Astrocyte (in vitro differentiated cells and primary cell): ENCODE measurements around the gene CTIF. TPM values are rescaled to one million over a fixed set of nuclear protein-coding genes. Genes with fewer than 3 reads are reported as not detected.

Experiments used
- DNase-seq: peaks from one replicate; pipeline ENCODE4 v3.0.0-alpha.2; 2010; ENCODE audit warnings: low read depth
- FAIRE-seq: peaks from 2 replicates; lab custom pipeline; 2011; peaks lifted over from hg19 to GRCh38; lab: Jason Lieb, UNC
- H2AFZ ChIP-seq: 2 replicates; pipeline ENCODE4 v1.6.0; 2012; ENCODE audit warnings: low read depth, low read length, inconsistent platforms
- H3K27ac ChIP-seq: 2 replicates; pipeline ENCODE4 v1.5.1; 2011; ENCODE audit warnings: low read depth, low read length, inconsistent platforms
- H3K27me3 ChIP-seq: 2 replicates; pipeline ENCODE4 v1.6.0; 2011; ENCODE audit warnings: low read length, inconsistent platforms; ENCODE audit not compliant: insufficient read depth
- H3K36me3 ChIP-seq: 2 replicates; pipeline ENCODE4 v1.5.1; 2011; ENCODE audit warnings: low read length, inconsistent platforms; ENCODE audit not compliant: insufficient read depth
- H3K4me1 ChIP-seq: 2 replicates; pipeline ENCODE4 v1.5.1; 2011; ENCODE audit warnings: low read length, inconsistent platforms; ENCODE audit not compliant: insufficient read depth
- H3K4me2 ChIP-seq: 2 replicates; pipeline ENCODE4 v1.6.0; 2012; ENCODE audit warnings: low read length, inconsistent platforms
- H3K4me3 ChIP-seq: 2 replicates; pipeline ENCODE4 v1.5.1; 2011; ENCODE audit warnings: low read depth, mild to moderate bottlenecking, low read length, inconsistent platforms; ENCODE audit not compliant: insufficient read depth
- H3K79me2 ChIP-seq: 2 replicates; pipeline ENCODE4 v1.6.0; 2012; ENCODE audit warnings: mild to moderate bottlenecking, low read length, inconsistent platforms; ENCODE audit not compliant: insufficient read depth
- H3K9ac ChIP-seq: 2 replicates; pipeline ENCODE4 v1.6.0; 2012; ENCODE audit warnings: mild to moderate bottlenecking, low read length, inconsistent platforms
- H3K9me3 ChIP-seq: 2 replicates; pipeline ENCODE4 v1.5.1; 2012; ENCODE audit warnings: low read depth, mild to moderate bottlenecking, low read length, inconsistent platforms; ENCODE audit not compliant: insufficient read depth
- H4K20me1 ChIP-seq: 2 replicates; pipeline ENCODE4 v1.6.0; 2012; ENCODE audit warnings: low read length, inconsistent platforms; ENCODE audit not compliant: insufficient read depth
- H3K27ac Mint-ChIP-seq: one replicate; pipeline ENCODE4 v1.8.0; 2021; ENCODE audit warnings: mild to moderate bottlenecking, mixed read lengths; ENCODE audit not compliant: unreplicated experiment
- H3K27me3 Mint-ChIP-seq: one replicate; pipeline ENCODE4 v1.8.0; 2021; ENCODE audit warnings: low read depth, mixed read lengths; ENCODE audit not compliant: unreplicated experiment
- H3K36me3 Mint-ChIP-seq: one replicate; pipeline ENCODE4 v1.8.0; 2021; ENCODE audit warnings: low read depth, mixed read lengths; ENCODE audit not compliant: unreplicated experiment
- H3K4me1 Mint-ChIP-seq: one replicate; pipeline ENCODE4 v1.8.0; 2021; ENCODE audit warnings: low read depth, mixed read lengths; ENCODE audit not compliant: unreplicated experiment
- H3K4me3 Mint-ChIP-seq: one replicate; pipeline ENCODE4 v1.8.0; 2021; ENCODE audit warnings: mild to moderate bottlenecking, moderate library complexity, mixed read lengths; ENCODE audit not compliant: unreplicated experiment
- H3K9me3 Mint-ChIP-seq: one replicate; pipeline ENCODE4 v1.8.0; 2021; ENCODE audit warnings: mild to moderate bottlenecking, mixed read lengths; ENCODE audit not compliant: unreplicated experiment
- CTCF ChIP-seq: IDR thresholded peaks from 2 replicates; pipeline ENCODE4 v1.5.1; 2011; ENCODE audit warnings: low read depth, mild to moderate bottlenecking, inconsistent platforms, low read length, moderate library complexity; ENCODE audit not compliant: insufficient read depth
- EZH2 ChIP-seq: IDR thresholded peaks from 2 replicates; pipeline ENCODE4 v1.6.1; 2012; ENCODE audit warnings: mild to moderate bottlenecking, low read length, inconsistent platforms; ENCODE audit not compliant: insufficient read depth
- total RNA-seq: library from RNA; stranded (reverse); gene quantifications from 2 replicates; pipeline ENCODE4 v1.2.1, GENCODE V29; 2021

The CTIF gene
- total RNA-seq, 1 donor from 2014 or later, result 101 TPM

DNA sequence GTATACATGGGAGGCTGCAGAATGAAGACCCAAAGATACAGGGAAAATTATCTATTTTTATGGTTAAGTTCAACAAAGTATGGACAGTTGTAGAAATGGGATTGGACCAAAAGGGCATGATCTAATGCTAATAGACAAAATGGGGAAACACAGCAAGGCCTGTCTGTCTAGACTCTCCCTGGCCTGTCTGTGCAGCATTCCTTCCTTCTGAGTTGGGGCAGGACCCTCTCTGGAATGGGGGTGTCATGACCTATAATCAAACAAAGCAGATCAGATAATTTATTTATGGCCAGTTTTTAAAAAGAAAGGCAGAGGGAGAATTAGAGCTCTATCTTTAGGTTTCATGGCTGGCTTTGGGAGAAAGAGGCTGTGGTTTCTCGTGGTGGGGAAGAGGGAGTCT is 104.4 kb downstream of the CTIF start:
- H3K27ac ChIP-seq, result peak overlapping the region; percentile 31
- TF ChIP-seq EZH2 (no peak), CTCF (no peak)
- H3K4me3 Mint-ChIP-seq, result peak overlapping the region; percentile 40
- peaks cover 35% of the 10 kb centered on the region for H4K20me1 ChIP-seq
- H3K4me2 ChIP-seq, result no peak overlapping the region
- H3K4me1 Mint-ChIP-seq, result peaks cover 55% of the 10 kb centered on the region
- peaks cover 60% of the 10 kb centered on the region for H3K36me3 Mint-ChIP-seq
- H3K79me2 ChIP-seq, result peaks cover 30% of the 10 kb centered on the region
- H3K9ac ChIP-seq, result no peak overlapping the region
- peaks cover 28% of the 10 kb centered on the region for H3K4me1 ChIP-seq
- H2AFZ ChIP-seq, result no peak overlapping the region
- H3K27me3 Mint-ChIP-seq, result no peaks in the 10 kb centered on the region
- FAIRE-seq (no peak), DNase-seq (peak; percentile 20)
- no peaks in the 10 kb centered on the region for H3K27me3 ChIP-seq
- H3K4me3 ChIP-seq, result no peak overlapping the region
- peak overlapping the region; percentile 97 for H3K27ac Mint-ChIP-seq
- H3K9me3 ChIP-seq, result no peaks in the 10 kb centered on the region
- no peaks in the 10 kb centered on the region for H3K36me3 ChIP-seq
- H3K9me3 Mint-ChIP-seq, result peaks cover 8% of the 10 kb centered on the region

GRCh38 chr18:48644029-48644428 is 105.2 kb downstream of the CTIF start:
- H3K4me2 ChIP-seq, result no peak overlapping the region
- no peaks in the 10 kb centered on the region for H3K9me3 ChIP-seq
- H3K4me1 ChIP-seq, result peaks cover 28% of the 10 kb centered on the region
- Mint-ChIP-seq H3K4me1 (peaks cover 55% of the 10 kb centered on the region), H3K4me3 (no peak overlapping the region), H3K27ac (peak overlapping the region; percentile 97), H3K9me3 (peaks cover 8% of the 10 kb centered on the region), H3K36me3 (peaks cover 57% of the 10 kb centered on the region), H3K27me3 (no peaks in the 10 kb centered on the region)
- no peak overlapping the region for H3K4me3 ChIP-seq
- H2AFZ ChIP-seq, result no peak overlapping the region
- peaks cover 28% of the 10 kb centered on the region for H4K20me1 ChIP-seq
- no peak overlapping the region for H3K9ac ChIP-seq
- FAIRE-seq (no peak), DNase-seq (no peak)
- H3K36me3 ChIP-seq, result no peaks in the 10 kb centered on the region
- no peak overlapping the region for H3K27ac ChIP-seq
- TF ChIP-seq EZH2, result no peak
- no peak for TF ChIP-seq CTCF
- no peaks in the 10 kb centered on the region for H3K27me3 ChIP-seq
- H3K79me2 ChIP-seq, result peaks cover 27% of the 10 kb centered on the region

GRCh38 chr18:48645427-48646002 is 106.7 kb downstream of the CTIF start:
- no peaks in the 10 kb centered on the region for H3K27me3 Mint-ChIP-seq
- TF ChIP-seq CTCF, result no peak
- TF ChIP-seq EZH2, result no peak
- H3K4me1 ChIP-seq, result peaks cover 23% of the 10 kb centered on the region
- no peak overlapping the region for H3K27ac Mint-ChIP-seq
- H3K9me3 ChIP-seq, result no peaks in the 10 kb centered on the region
- no peak for FAIRE-seq
- H3K4me2 ChIP-seq, result peak overlapping the region; percentile 45
- peaks cover 14% of the 10 kb centered on the region for H4K20me1 ChIP-seq
- no peaks in the 10 kb centered on the region for H3K36me3 ChIP-seq
- H3K4me3 Mint-ChIP-seq, result no peak overlapping the region
- no peak for DNase-seq
- H2AFZ ChIP-seq, result no peak overlapping the region
- peak overlapping the region; percentile 20 for H3K27ac ChIP-seq
- H3K36me3 Mint-ChIP-seq, result peaks cover 58% of the 10 kb centered on the region
- peaks cover 23% of the 10 kb centered on the region for H3K79me2 ChIP-seq
- H3K27me3 ChIP-seq, result no peaks in the 10 kb centered on the region
- H3K4me3 ChIP-seq, result no peak overlapping the region
- H3K9ac ChIP-seq, result no peak overlapping the region
- H3K4me1 Mint-ChIP-seq, result peaks cover 53% of the 10 kb centered on the region
- H3K9me3 Mint-ChIP-seq, result peaks cover 12% of the 10 kb centered on the region
